GM12892 (cell line): ENCODE measurements around the gene CLEC16A.

Experiments used
- POLR2A ChIP-seq: IDR thresholded peaks from 2 replicates; pipeline ENCODE4 v1.6.1; 2011; ENCODE audit warnings: low read depth, low read length, control low read depth
- TAF1 ChIP-seq: IDR thresholded peaks from 2 replicates; pipeline ENCODE4 v1.6.1; 2011; ENCODE audit warnings: low read depth, mild to moderate bottlenecking, control low read depth, low read length, borderline replicate concordance

DNA sequence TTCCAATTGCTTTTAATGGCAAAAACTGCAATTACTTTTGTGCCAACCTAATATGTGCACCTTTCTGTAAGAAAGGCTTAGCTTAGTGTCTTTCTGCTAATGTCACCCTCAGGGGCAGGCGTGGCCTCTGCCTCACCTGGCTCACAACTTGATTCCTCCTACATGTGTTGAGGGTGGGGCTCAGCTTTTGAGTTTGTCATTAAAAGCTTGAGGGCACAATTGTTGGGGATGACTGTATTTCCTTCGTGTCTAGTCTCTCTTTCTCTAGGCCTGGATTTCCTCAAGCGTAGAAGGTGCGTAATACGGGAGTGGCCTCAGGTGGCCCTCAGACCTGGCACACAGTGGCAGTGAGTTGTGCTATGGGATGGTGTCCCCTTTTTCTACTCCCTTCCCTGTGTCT lies 94.4 kb downstream of the CLEC16A start:
- TF ChIP-seq POLR2A (no peak), TAF1 (no peak)
